H1 (cell line): ENCODE data around the gene TEF. TPM values are rescaled to one million over a fixed set of nuclear protein-coding genes. Genes with fewer than 3 reads are reported as not detected.

Experiments
- ASH2L ChIP-seq: fragments of 200-600, 300-600 bp; sonication (generic); IDR thresholded peaks from one replicate; pipeline ENCODE4 v1.7.1; 2017; ENCODE audit warnings: low read length
- BACH1 ChIP-seq: IDR thresholded peaks from 2 replicates; pipeline ENCODE4 v1.6.1; 2012; ENCODE audit warnings: low read length, improper control_type of control experiment
- CEBPB ChIP-seq: IDR thresholded peaks from 2 replicates; pipeline ENCODE4 v1.6.1; 2012; ENCODE audit warnings: low read depth, low read length
- CREB1 ChIP-seq: IDR thresholded peaks from 2 replicates; pipeline ENCODE4 v1.6.1; 2012; ENCODE audit warnings: inconsistent platforms
- EZH2 ChIP-seq: fragments of 200-600 bp; sonication (generic); IDR thresholded peaks from 2 replicates; pipeline ENCODE4 v1.7.1; 2012; ENCODE audit warnings: low read depth, mild to moderate bottlenecking, moderate library complexity, low read length, inconsistent platforms; ENCODE audit not compliant: severe bottlenecking
- MAFK ChIP-seq: IDR thresholded peaks from 2 replicates; pipeline ENCODE4 v1.6.1; 2012; ENCODE audit warnings: low read depth, mild to moderate bottlenecking, improper control_type of control experiment, low read length
- NANOG ChIP-seq: IDR thresholded peaks from 2 replicates; pipeline ENCODE4 v1.6.1; 2011; ENCODE audit warnings: low read length, low read depth, mild to moderate bottlenecking, inconsistent platforms; ENCODE audit not compliant: insufficient read depth, poor library complexity, severe bottlenecking
- RAD21 ChIP-seq, 2 experiments: IDR thresholded peaks in 1 of 2; conservative IDR thresholded peaks in 1 of 2; 2 replicates each; pipeline ENCODE4 v1.6.1; 2011; ENCODE audit warnings: low read depth in 2 of 2, low read length in 2 of 2, improper control_type of control experiment in 1 of 2, inconsistent platforms in 1 of 2, mild to moderate bottlenecking in 1 of 2, moderate library complexity in 1 of 2
- YY1 ChIP-seq: IDR thresholded peaks from 2 replicates; pipeline ENCODE4 v1.6.1; 2011; ENCODE audit warnings: low read depth, mild to moderate bottlenecking, low read length
- polyA plus RNA-seq, 7 experiments: library from polyadenylated mRNA; depleted of rRNA in 3 of 7; stranded (reverse) in 5 of 7; unstranded in 2 of 7; fragments of >200 nt in 5 of 7; fragments of 200-250 nt in 2 of 7; gene quantifications; 1 replicate in 5 of 7; 2 replicates in 1 of 7; 4 replicates in 1 of 7; pipeline versions ENCODE4 v1.2.1 to v1.2.3, GENCODE V29; 2011 to 2013; ENCODE audit warnings: missing spikeins in 2 of 7, mixed read lengths in 2 of 7
- total RNA-seq: library from RNA; stranded (reverse); fragmentation: NEBNext Ultra II Directional; extraction: Animal tissue kit (Norgen Biotek cat#: 25700); gene quantifications from 2 replicates; pipeline ENCODE4 v1.2.1, GENCODE V29; 2021

The TEF gene
- total and polyA plus RNA-seq, 2 of the 8 experiments (the other 6 are each of a cell fraction or from before 2014, with no cell fraction given) = 7.4 to 9.0 TPM

- TF ChIP-seq NANOG (no peak), RAD21 (IDR thresholded peaks at IDR 0.05 in 1 of 2, conservative IDR thresholded peaks at IDR 0.05 in 1 of 2; ENCODE audit: low read depth in 2 of 2, low read length in 2 of 2) (no peak), MAFK (no peak), CREB1 (no peak), ASH2L (no peak), BACH1 (no peak), CEBPB (no peak), EZH2 (no peak), YY1 (no peak)
These were observed 30.7 kb upstream of the TEF start (continued) for GRCh38 chr22:41351011-41351410.
